Skeletal muscle tissue (tissue), 4 donors: ENCODE measurements around the gene TXNDC8. TPM values are rescaled to one million over a fixed set of nuclear protein-coding genes. Genes with fewer than 3 reads are reported as not detected.
"Not testable (repeated sequence)": the region's sequence is repeated elsewhere in the genome, so short reads cannot be mapped to it uniquely, and the experiment has no call there.

Experiments
- H3K27ac ChIP-seq: one replicate; pipeline ENCODE4 v1.7.0; 2013; ENCODE audit warnings: mild to moderate bottlenecking, low read depth, low read length, inconsistent platforms
- H3K27me3 ChIP-seq, 3 donors: one replicate each; pipeline ENCODE4 v1.7.0; 2013; ENCODE audit warnings: low read length in 3 of 3; ENCODE audit not compliant: control insufficient read depth in 3 of 3, insufficient read depth in 3 of 3
- H3K36me3 ChIP-seq, 3 donors: one replicate each; pipeline ENCODE4 v1.7.0; 2013; ENCODE audit warnings: low read length in 3 of 3; ENCODE audit not compliant: control insufficient read depth in 3 of 3, insufficient read depth in 3 of 3
- H3K4me1 ChIP-seq, 3 donors: one replicate each; pipeline ENCODE4 v1.7.0; 2013; ENCODE audit warnings: low read length in 3 of 3, mild to moderate bottlenecking in 3 of 3; ENCODE audit not compliant: control insufficient read depth in 3 of 3, insufficient read depth in 3 of 3
- H3K4me3 ChIP-seq, 3 donors: one replicate each; pipeline ENCODE4 v1.7.0; 2013; ENCODE audit warnings: low read length in 3 of 3
- H3K9ac ChIP-seq, 3 donors: one replicate each; pipeline ENCODE4 v1.7.0; 2013; ENCODE audit warnings: low read length in 3 of 3, mild to moderate bottlenecking in 3 of 3, moderate library complexity in 2 of 3, low read depth in 1 of 3
- H3K9me3 ChIP-seq, 3 donors: one replicate each; pipeline ENCODE4 v1.7.0; 2013; ENCODE audit warnings: low read length in 3 of 3; ENCODE audit not compliant: control insufficient read depth in 3 of 3
- total RNA-seq: library from RNA; depleted of rRNA; stranded (reverse); fragments of >200 nt; gene quantifications from one replicate; pipeline ENCODE4 v1.2.3, GENCODE V29; 2014
- donor health status: Osteomylitis.

Gene TXNDC8
- total RNA-seq: not detected

GRCh38 chr9:110337727-110338126 is at the start of gene TXNDC8:
TXNDC8 (minus strand) TSS chr9:110337863.
- no peaks in the 10 kb centered on the region for H3K9me3 ChIP-seq
- no peak within 1 kb of the TSS for H3K4me3 ChIP-seq
- H3K36me3 ChIP-seq: no peaks in the 10 kb centered on the region
- H3K27ac ChIP-seq: no peak within 1 kb of the TSS
- H3K4me1 ChIP-seq: no peaks in the 10 kb centered on the region
- no peak within 1 kb of the TSS for H3K9ac ChIP-seq
- peaks cover 0 to 2% (median 0%) of the 10 kb centered on the region in 3 donors for H3K27me3 ChIP-seq

DNA sequence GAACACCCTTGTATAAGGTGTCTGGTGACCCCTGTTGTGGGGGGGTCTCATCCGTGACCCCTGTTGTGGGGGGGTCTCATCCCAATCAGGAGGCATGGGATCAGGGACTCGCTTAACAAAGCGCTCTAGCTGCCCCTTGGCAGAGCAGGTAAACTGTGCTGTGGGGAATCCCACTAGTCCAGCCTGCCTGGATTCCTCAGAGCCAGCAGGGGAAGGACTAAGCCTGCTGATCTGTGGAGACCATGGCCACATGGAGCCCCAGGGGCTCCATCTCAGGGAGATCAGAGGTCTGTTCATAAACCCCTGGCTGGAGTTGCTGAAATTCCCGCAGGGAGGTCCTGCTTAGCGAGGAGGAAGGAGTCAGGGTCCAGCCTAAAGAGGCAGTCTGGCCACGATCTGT is 45.8 kb upstream of the TXNDC8 start:
- peaks cover 0 to 2% (median 0%) of the 10 kb centered on the region in 3 donors for H3K27me3 ChIP-seq
- H3K9me3 ChIP-seq: no peaks in the 10 kb centered on the region
- no peaks in the 10 kb centered on the region for H3K4me1 ChIP-seq
- H3K36me3 ChIP-seq: peaks cover 0 to 3% (median 0%) of the 10 kb centered on the region in 3 donors
- no peak overlapping the region for H3K9ac ChIP-seq
- no peak overlapping the region for H3K27ac ChIP-seq
- no peak overlapping the region for H3K4me3 ChIP-seq

DNA sequence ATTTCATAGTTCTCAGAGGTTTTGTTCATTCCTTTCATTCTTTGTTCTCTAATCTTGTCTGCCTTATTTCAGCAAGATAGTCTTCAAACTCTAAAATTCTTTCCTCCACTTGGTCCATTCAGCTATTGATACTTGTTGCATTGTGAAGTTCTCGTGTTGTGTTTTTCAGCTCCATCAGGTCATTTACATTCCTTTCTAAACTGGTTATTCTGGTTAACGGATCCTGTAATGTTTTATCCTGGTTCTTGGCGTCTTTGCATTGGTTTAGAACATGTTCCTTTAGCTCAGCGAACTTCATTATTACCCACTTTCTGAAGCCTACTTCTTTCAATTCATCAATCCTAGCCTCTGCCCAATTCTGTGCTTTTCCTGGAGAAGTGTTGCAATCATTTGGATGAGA is 45.1 kb upstream of the TXNDC8 start:
- Histone ChIP-seq H3K9me3 (no peaks in the 10 kb centered on the region), H3K27me3 (peaks cover 0 to 2% (median 0%) of the 10 kb centered on the region in 3 donors)

DNA sequence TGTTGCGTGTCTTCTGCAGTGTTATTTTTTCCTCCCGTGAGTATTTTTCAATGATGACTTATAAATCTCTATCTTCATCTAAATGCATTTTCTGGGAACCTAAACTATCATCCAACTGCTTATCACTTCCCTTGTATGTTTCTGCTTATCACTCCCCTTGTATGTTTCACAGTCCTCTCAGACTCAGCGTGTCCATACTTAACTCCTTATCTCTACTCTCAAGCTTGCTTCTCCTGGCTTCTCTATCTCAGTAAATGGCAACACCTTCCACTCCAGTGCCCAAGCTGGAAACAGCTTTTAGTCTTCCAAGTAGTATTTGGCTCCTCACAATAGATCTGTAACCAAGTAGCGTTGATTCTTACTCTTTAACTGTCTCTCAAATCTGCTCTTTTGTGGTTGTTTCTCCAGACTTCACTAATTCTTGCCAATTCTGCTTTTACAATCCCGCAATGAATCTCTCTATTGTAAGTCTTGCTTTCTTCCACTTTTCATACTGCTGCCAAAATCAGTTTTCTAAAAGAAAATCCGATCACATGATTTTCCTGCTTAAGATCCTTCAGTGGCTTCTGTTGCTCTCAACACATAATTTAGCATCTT is 33.8 kb upstream of the TXNDC8 start:
- H3K9me3 ChIP-seq: no peaks in the 10 kb centered on the region
- peaks cover 0 to 3% (median 0%) of the 10 kb centered on the region in 3 donors for H3K36me3 ChIP-seq
- no peak overlapping the region for H3K27ac ChIP-seq
- H3K9ac ChIP-seq: no peak overlapping the region
- no peak overlapping the region for H3K4me3 ChIP-seq
- H3K4me1 ChIP-seq: no peaks in the 10 kb centered on the region
- H3K27me3 ChIP-seq: no peaks in the 10 kb centered on the region

More for the DNA sequence above, 45.1 kb upstream of the TXNDC8 start:
- no peak overlapping the region for H3K27ac ChIP-seq
- H3K4me1 ChIP-seq: no peaks in the 10 kb centered on the region
- H3K4me3 ChIP-seq: no peak overlapping the region
- H3K9ac ChIP-seq: no peak overlapping the region
- H3K36me3 ChIP-seq: peaks cover 0 to 3% (median 0%) of the 10 kb centered on the region in 3 donors

GRCh38 chr9:110370315-110370714 is 32.7 kb upstream of the TXNDC8 start:
- Histone ChIP-seq H3K4me3 (no peak overlapping the region), H3K27ac (no peak overlapping the region), H3K27me3 (no peaks in the 10 kb centered on the region), H3K9ac (no peak overlapping the region), H3K4me1 (no peaks in the 10 kb centered on the region), H3K36me3 (peaks cover 0 to 3% (median 0%) of the 10 kb centered on the region in 3 donors), H3K9me3 (no peaks in the 10 kb centered on the region)

GRCh38 chr9:110364451-110364850 is 26.8 kb upstream of the TXNDC8 start:
- H3K36me3 ChIP-seq: no peaks in the 10 kb centered on the region
- no peak overlapping the region for H3K9ac ChIP-seq
- no peaks in the 10 kb centered on the region for H3K4me1 ChIP-seq
- H3K9me3 ChIP-seq: no peaks in the 10 kb centered on the region
- no peak overlapping the region for H3K4me3 ChIP-seq
- H3K27me3 ChIP-seq: no peaks in the 10 kb centered on the region
- no peak overlapping the region for H3K27ac ChIP-seq

DNA sequence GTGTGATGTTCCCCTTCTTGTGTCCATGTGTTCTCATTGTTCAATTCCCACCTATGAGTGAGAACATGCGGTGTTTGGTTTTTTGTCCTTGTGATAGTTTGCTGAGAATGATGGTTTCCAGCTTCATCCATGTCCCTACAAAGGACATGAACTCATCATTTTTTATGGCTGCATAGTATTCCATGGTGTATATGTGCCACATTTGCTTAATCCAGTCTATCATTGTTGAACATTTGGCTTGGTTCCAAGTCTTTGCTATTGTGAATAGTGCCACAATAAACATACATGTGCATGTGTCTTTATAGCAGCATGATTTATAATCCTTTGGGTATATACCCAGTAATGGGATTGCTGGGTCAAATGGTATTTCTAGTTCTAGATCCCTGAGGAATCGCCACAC is 21.3 kb upstream of the TXNDC8 start:
- not testable (repeated sequence) for H3K9me3 ChIP-seq, H3K9ac ChIP-seq, H3K36me3 ChIP-seq, H3K27me3 ChIP-seq, H3K4me3 ChIP-seq, H3K4me1 ChIP-seq, H3K27ac ChIP-seq

- no peaks in the 10 kb centered on the region for H3K27me3 ChIP-seq
- H3K9ac ChIP-seq: no peak overlapping the region
- no peaks in the 10 kb centered on the region for H3K4me1 ChIP-seq
- H3K36me3 ChIP-seq: no peaks in the 10 kb centered on the region
- H3K4me3 ChIP-seq: no peak overlapping the region
- H3K9me3 ChIP-seq: no peaks in the 10 kb centered on the region
- H3K27ac ChIP-seq: no peak overlapping the region
Measured at GRCh38 chr9:110357505-110357904, 19.8 kb upstream of the TXNDC8 start.

- H3K27me3 ChIP-seq: no peaks in the 10 kb centered on the region
- no peak overlapping the region for H3K9ac ChIP-seq
Measured at GRCh38 chr9:110356639-110357395, 19.2 kb upstream of the TXNDC8 start.

DNA sequence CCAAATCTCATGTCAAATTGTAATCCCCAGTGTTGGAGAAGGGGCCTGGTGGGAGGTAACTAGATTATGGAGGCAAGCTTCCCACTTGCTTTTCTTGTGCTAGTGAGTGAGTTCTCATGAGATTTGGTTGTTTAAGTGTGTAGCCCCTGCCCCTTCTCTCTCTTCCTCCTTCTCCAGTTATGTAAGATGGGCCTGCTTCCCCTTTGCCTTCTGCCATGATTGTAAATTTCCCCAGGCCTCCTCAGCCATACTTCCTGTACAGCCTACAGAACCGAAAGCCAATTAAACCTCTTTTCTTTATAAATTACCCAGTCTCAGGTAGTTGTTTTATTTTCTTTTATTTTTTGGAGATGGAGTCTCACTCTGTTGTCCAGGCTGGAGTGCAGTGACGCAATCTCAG is 18.2 kb upstream of the TXNDC8 start:
- H3K36me3 ChIP-seq: no peaks in the 10 kb centered on the region
- no peaks in the 10 kb centered on the region for H3K9me3 ChIP-seq
- H3K27me3 ChIP-seq: no peaks in the 10 kb centered on the region
- H3K4me1 ChIP-seq: no peaks in the 10 kb centered on the region
- H3K4me3 ChIP-seq: no peak overlapping the region
- H3K27ac ChIP-seq: no peak overlapping the region
- no peak overlapping the region for H3K9ac ChIP-seq

More at GRCh38 chr9:110356639-110357395, 19.2 kb upstream of the TXNDC8 start:
- H3K4me1 ChIP-seq: no peaks in the 10 kb centered on the region
- no peak overlapping the region for H3K27ac ChIP-seq
- no peaks in the 10 kb centered on the region for H3K9me3 ChIP-seq
- no peak overlapping the region for H3K4me3 ChIP-seq
- no peaks in the 10 kb centered on the region for H3K36me3 ChIP-seq
